Forelimb muscle (tissue), 1 donor: ENCODE data around the gene CYP4F3. TPM values are rescaled to one million over a fixed set of nuclear protein-coding genes. Genes with fewer than 3 reads are reported as not detected.
"Not testable (repeated sequence)": the region's sequence is repeated elsewhere in the genome, so short reads cannot be mapped to it uniquely, and the experiment has no call there.

Experiments
- DNase-seq: peaks from one replicate; pipeline ENCODE4 v3.0.0-alpha.2; 2013; ENCODE audit warnings: low read depth
- polyA plus RNA-seq: library from polyadenylated mRNA; unstranded; fragments of 120-200 nt; gene quantifications from one replicate; pipeline ENCODE4 v1.2.1, GENCODE V29; 2013; ENCODE audit not compliant: insufficient read length

Gene CYP4F3
- polyA plus RNA-seq, 1 donor: 0.24 TPM

DNA sequence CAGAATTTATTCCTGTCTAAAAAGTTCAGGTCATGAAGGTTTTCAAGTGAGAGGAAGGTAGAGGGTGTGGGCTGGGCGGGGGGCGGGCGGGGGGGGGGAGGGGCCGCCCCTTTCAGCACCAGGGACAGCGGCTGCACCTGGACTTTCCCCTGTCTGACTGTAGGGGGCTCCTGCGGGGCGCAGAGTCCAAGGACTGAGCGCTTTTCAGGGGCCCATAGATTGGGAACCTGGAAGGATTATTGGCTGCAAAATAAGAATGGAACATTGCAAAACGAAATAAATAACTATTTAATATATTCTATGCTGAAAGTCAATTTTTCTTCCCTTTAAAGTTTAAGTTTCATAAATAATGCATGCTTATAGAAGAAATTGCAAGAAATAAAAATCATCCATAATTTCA, 8.9 kb upstream of the CYP4F3 start:
- DNase-seq: no peak

DNA sequence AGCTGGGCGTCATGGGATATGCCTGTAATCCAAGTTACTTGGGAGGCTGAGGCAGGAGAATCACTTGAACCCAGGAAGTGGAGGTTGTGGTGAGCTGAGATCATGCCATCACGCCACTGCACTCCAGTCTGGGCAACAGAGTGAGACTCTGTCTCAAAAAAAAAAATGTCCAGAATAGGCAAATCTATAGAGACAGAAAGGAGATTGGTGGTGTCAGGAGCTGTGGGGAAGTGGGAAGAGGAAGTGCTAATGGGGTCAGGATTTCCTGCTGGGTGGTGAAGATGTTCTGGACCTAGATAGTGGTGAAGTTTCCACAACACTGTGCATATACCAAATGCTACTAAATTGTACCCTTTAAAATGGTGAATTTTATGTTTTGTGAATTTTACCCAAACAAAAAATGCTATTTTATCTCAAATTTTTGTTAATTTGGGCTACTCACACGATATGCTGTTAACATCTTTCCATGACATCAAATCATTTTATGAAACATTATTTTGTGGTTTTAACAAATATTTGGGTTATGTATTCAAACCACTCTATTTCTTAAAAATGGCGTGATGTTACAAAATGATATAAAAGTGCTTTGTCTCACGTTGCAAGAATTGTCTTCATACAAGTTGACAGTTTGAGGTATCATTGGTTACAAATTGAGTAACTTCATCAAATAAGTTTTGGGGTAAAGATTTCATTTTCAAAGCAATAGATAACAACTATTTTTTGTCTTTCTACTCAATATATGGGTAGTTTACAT, 7.4 kb upstream of the CYP4F3 start:
- DNase-seq: no peak

DNA sequence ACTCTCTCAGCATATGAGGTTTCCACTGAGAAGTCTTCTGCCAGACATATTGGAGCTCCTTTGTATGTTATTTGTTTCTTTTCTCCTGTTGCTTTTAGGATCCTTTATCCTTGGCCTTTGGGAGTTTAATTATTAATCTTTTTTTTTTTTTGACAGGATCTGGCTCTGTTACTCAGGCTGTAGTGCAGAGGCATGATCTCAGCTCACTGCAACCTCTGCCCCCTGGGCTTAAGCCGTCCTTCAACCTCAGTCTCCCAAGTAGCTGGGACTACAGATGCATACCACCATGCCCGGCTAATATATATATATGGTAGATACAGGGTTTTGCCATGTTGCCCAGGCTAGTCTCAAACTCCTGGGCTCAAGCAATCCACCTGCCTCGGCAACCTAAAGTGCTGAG, 6.6 kb upstream of the CYP4F3 start:
- no peak for DNase-seq

DNA sequence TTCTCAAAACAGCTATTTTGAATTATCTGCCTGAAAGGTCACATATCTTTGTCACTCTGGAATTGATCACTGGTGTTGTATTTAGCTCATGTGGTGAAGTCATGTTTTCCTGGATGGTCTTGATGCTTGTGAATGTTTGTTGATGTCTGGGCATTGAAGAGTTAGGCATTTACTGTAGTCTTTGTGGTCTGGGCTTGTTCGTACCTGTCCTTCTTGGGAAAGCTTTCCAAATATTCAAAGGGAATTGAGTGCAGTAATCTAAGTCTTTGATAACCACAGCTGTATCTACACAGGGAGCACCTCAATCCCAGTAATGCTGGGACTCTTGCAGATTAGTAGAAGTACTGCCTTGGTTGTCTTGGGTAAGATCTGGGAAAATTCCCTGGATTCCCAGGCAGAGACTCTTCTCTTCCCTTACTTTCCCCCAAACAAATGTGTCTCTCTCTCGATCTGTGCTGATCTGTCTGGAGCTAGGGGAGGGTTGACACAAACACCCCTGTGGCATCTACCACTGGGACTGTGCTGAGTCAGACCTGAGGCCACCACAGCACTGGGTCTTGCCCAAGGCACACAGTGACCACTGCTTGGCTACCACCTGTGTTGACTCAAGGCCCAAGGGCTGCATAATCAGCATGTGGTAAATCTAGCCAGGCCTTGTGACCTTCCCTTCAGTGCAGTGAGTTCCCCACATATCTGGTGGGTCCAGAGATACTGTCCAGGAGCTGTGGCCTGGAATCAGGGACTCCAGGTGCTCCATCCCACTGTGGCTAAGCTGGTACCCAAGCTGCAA, 5.5 kb upstream of the CYP4F3 start:
- no peak for DNase-seq

DNA sequence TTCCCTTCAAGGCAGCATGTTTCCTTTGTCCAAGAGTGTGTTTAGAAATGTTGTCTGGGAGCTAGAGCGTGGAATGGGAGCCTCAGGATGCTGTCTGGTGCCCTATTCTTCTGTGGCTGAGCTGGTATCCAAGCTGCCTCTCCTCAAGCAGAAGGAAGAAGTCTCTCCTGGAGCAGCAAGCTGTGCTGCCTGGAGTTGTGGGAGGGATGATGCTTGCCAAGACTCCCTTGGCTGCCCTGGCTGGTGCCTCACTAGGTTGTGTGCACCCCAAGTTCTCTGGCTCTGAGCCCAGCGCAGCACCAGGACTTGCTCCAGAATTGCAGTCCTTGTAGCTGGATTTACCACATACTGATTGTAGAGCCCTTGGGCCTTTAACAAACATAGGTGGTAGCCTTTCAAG, 4.7 kb upstream of the CYP4F3 start:
- DNase-seq: no peak

DNA sequence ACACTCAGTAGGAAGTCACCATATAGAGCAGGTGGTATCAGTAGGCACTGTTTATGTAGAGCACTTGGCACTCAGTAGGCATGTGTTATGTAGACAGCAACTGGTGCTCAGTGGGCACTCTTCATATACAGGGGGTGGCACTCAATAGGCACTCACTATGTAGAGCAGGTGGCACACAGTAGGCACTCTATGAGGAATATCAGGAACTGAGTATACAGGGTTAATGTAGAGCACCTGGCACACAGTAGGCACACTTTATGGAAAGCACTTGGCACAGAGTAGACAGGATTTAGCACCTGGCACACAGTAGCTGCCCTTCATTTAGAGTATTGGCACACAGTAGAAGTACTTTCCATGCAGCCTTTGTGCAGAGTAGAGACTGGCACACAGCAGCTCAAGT, 1.1 kb upstream of the CYP4F3 start:
- DNase-seq: no peak

DNA sequence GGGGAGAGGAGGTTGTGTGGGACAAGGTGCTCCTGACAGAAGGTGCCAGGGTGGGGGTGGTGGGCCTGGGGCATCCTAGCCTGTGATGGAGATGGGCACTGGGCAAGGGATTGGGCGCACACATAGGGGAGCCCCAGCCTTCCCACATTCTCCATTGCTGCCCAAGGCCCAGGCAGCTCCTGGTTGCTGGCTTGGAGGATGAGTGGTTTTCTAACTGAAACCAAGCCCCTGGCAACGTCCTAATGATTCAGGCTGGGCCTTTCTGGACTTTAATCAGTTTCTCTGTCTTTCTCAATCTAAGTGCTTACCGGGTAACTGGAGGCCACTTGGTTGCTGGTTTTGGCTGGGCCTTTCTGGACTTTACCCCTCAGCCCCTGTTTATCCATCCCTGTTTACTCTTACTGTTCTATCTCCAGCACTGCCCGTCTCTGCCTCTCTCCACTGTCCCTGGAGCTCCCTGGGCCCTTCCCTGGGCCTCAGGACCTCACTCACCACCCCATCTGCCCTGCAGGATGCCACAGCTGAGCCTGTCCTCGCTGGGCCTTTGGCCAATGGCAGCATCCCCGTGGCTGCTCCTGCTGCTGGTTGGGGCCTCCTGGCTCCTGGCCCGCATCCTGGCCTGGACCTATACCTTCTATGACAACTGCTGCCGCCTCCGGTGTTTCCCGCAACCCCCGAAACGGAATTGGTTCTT, 354 bp downstream of the CYP4F3 start:
- no peak for DNase-seq

DNA sequence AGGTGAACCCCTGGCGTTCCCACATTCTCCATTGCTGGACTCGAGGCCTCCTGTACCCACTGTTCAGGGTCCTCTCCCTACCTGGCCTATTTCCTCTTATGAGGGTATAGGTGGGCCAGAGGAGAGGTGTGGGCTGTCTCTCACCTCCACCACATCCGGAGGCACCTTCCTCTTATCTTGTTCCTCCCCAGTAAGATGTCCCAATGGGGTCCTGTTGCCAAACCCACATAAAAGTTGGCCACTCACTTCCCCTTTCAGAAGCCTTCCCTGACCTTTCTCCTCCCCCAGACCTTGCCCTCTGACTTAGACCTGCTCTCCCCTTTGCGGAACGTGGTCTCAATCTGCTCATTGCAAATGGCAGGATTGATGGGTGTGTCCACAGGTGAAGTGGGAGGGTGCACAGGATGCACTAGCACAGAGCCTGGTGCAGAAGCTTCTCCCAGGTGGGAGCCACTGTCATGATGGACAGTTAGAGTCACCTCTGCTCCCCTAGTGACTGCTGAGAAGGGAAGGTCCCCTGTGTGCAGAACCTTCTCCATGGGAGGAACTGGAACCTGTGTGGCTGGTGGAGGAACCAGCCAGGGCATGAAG, 1.3 kb downstream of the CYP4F3 start:
- no peak for DNase-seq

DNA sequence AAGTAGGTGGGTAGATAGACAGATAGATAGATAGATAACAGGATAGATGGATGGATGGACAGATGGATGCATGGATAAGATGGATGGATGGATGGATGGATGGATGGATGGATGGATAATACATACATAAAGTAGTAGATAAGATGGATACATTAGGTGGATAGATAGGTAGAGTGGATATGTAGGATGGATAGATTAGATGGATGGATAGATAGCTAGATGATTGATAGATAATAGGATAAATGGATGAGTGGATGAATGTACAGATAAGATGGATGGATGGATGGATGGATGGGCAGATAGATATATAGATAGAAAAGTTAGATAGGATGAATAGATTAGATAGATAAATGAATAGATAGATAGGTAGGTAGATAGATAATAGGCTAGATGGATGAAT, 2.1 kb downstream of the CYP4F3 start:
- no peak for DNase-seq

DNA sequence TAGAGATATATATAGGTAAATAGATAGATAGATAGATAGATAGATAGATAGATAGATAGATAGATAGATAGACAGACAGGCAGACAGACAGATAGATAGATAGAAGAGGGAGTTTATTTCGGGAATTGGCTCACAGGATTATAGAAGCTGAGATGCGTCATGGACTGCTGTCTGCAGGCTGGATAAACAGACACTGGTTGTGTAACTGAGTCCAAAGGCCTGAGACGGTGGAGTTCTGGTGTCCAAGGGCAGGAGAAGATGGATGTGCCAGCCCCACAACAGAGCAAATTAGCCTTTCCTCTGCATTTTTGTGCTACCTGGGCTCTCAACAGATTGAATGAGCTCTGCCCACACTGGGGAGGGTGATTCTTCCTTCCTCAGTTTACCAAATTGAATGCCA, 2.7 kb downstream of the CYP4F3 start:
- no peak for DNase-seq

DNA sequence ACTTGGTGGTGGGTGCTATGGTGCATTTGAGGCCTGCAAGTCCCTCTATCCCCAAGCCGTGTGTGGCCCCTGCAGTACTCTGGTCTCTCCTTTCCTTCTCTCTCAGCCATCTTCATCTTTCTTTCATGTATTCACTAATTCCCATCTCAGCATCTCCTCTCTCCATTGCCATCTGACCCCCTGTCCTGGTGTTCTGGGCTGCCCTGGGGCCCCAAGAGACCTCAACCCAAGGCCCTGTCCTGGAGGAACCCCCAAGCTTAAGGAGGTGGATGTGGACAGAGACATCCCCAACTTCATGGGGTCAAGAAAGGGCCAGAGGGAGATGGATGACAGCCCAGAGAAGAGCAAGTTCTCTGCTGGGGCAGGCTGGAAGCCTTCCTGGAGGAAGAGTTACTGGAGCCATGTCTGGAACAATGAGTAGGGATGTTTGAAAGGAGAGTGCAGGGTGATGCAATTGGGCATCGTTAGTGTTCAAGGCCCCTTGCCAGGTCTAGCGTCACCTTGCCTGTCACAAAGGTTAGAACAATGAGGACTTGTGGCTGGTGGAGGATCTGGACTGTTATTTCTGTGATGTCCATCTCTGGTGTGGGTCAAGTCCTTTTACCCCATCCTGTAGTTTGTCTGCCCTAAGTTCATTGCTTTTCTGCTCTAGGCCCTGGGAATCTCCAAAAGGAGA, 3.5 kb downstream of the CYP4F3 start:
- no peak for DNase-seq

DNA sequence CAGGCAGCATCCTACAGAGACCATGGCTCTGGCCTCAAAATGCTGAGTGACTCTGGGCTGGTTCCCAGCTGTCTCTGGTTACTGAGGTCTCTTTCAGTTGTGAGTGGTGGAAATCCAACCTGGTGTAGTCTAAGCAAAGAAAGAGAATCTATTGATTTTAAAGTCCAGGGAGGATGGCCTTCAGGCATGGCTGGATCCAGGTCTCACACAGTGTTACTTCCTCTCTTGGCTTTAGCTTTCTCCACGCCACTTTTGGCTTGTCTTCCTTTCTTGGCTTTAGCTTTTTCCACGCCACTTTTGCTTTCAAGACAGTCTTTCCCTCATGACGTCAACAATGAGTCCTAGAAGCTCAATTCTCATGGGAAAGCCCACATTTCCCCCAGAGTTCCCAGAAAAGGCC, 4.1 kb downstream of the CYP4F3 start:
- no peak for DNase-seq

DNA sequence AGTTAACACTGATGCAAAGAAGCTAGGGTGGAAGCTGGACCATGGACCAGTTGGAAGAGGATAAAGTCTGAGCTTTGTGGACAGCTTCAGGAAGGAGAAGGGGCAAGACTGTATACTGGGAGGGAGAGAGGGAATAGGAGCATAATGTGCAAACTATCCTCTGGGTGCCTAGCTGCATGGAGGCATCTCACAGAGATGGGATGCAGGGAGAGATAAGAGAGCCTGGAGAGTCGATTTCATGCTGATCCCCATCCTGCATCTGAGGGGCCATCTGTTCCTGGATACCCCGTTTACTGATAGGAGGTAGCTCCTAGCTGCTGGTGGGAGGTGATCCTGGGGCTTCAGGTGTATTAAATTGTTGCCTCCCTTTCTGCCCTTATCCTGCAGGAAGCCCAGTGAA, 8.8 kb downstream of the CYP4F3 start:
- DNase-seq: no peak

DNA sequence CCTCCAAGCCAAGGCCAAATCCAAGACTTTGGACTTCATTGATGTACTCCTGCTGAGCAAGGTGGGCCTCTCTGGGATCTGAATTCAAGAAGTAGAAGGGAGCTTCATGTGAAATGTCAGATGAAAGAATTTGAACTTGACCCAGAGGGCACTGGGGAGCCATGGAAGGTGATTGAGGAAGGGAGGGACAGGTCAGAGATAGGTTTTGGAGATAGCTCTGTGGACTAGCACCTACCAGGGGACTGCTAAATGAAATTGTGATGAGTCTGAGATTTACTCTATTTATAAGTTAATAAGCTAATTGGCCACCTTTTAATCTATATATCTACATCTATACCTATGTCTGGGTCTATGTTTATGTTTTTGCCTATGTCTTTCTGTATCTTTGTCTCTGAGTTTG, 9.4 kb downstream of the CYP4F3 start:
- not testable (repeated sequence) for DNase-seq

DNA sequence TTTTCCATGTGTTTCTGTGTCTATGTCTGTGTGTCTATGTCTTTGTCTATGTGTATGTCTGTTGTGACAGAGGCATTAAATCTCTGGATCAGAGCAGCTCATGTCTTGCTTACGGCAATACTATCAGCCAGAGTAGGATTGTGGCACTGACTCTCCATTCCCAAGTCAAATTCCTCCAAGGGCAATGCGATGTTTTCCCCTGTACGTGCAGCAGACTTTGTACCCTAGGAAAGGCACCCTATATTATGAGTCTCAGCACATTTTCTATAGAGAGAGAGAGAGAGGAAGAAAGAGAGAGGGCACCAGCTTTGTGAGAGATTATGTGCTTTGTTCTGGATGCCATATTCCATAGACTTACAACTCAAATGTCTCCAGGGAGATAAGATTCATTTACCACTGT, 11.1 kb downstream of the CYP4F3 start:
- DNase-seq: no peak

DNA sequence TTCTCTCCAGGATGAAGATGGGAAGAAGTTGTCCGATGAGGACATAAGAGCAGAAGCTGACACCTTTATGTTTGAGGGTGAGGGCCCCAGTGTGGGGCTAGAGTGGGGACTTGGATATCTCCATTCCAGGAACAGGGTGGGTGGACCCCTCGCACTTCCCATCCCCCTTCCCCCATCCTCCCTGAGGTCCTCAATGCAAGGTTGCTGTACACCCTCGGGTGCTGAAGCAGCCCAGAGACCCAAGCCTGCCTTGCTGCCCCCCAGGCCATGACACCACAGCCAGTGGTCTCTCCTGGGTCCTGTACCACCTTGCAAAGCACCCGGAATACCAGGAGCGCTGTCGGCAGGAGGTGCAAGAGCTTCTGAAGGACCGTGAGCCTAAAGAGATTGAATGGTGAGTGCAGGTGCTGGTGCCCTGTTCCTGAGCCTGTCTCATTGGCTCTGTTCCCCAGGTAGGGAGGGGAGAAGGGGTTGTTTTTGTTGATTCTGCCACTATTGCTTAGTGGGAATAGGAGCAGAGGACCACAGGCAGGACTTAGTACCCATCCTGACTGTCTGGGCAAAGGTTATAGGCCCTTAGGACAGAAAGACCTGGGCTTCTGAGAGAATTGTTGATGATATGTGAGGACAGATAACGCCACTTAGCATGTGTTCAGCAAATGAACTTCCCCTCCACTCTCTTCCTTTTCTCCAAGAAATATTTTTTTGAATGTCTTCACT, 12.0 kb downstream of the CYP4F3 start:
- no peak for DNase-seq

DNA sequence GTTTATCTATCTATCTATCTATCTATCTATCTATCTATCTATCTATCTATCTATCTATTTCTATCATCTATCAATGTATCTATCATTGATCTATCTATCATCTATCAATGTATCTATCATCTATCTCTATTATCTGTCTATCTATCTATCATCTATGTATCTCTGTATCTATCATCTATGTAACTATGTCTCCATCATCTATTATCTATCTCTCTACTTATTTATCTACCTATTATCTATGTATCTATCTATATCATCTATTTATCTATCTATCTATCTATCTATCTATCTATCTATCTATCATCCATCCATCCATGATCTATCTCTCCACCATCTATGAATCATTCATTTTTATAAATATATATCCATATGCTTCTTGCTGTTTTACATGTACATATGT, 15.8 kb downstream of the CYP4F3 start:
- no peak for DNase-seq

DNA sequence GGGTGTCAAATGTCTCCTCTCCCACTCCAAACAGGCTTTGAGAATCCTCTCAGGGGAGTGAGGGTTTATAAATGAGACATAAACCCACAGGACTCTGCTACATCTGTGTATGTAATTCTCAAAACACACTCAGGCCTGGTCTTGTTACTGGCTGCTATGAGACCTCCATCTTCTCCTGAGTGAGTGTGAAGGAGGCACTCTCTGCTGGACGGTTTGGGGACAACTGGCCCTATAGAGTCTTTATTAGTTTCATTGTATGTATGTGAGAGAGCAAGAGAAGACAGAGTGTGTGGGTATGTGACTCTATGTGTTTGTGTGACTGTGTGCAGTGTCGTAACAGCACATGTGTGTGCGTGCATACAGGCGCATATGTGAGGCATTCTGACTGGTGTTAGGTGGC, 22.6 kb downstream of the CYP4F3 start:
- no peak for DNase-seq

DNA sequence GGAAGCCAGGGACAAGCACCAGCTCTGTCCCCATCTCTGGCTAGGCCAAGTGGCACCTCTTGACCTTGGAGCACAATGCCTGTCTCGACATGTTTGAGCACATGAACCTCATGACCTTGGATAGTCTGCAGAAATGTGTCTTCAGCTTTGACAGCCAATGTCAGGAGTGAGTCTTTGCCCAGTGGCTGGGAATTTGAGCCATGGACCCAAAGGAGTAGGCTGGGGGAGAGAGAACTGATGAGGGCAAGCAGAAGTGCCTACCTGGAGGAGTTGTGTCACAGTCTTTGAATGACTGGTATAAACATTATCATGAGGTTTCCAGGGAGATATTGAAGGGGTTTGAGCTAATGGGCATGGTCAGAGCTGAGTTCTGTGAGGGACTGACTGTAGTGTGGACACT, 25.5 kb downstream of the CYP4F3 start:
- no peak for DNase-seq

DNA sequence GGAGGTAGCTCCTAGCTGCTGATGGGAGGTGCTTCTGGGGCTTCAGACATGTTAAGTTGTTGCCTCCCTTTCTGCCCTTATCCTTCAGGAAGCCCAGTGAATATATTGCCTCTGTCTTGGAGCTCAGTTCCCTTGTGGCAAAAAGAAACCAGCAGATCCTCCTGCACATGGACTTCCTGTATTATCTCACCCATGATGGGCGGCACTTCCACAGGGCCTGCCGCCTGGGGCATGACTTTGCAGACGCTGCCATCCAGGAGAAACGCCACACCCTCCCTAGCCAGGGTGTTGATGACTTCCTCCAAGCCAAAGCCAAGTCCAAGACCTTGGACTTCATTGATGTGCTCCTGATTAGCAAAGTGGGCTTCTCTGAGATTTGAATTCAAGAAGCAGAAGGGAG, 26.2 kb downstream of the CYP4F3 start:
- no peak for DNase-seq

DNA sequence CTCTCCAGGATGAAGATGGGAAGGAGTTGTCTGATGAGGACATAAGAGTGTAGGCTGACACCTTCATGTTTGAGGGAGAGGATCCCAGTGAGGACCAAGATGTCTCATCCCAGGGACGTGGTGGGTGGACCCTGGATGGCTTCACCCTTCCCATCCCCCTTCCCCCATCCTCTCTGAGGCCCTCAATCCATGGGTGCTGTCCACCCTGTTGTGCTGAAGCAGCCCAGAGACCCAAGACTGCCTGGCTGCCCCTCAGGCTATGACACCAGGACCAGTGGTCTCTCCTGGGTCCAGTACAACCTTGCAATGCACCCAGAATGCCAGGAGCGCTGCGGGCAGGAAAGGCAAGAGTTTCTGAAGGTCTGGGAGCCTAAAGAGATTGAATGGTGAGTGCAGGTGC, 28.7 kb downstream of the CYP4F3 start:
- no peak for DNase-seq
